Measurements from ENCODE around the gene RPL11.

Gene RPL11

GRCh38 chr1:23692308-23692871 lies 784 bp downstream of the RPL11 start:
- Histone ChIP-seq H3K27me3 (no peaks in the 10 kb centered on the region), H3K4me3 (ENCODE audit: low read depth in 1 of 2, low read length in 1 of 2) (peak overlapping the region; percentile 65 to 80), H3K9me3 (no peaks in the 10 kb centered on the region), H3K4me1 (ENCODE audit: control insufficient read depth in 1 of 2, insufficient read depth in 1 of 2, low read depth in 1 of 2, low read length in 1 of 2) (peaks cover 13 to 16% of the 10 kb centered on the region in 2 experiments), H3K27ac (peak overlapping the region; percentile 82), H3K36me3 (peaks cover 45% of the 10 kb centered on the region)
- TF ChIP-seq CTCF (IDR thresholded peaks at IDR 0.05): no peak

DNA sequence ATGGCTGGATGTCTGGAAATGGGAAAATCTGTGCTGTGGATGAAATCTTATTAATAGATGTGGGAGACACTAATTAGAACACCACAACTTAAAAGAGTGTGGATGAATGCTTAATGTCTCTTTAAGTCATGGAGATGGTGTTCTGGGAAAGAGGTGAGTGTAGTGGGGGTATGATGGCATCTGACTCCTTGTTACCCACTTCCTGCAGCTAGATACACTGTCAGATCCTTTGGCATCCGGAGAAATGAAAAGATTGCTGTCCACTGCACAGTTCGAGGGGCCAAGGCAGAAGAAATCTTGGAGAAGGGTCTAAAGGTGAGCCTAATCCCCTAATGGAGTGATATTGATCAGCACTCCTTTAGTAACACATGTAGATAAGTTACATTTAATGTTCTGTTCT lies 2.0 kb downstream of the RPL11 start:
- TF ChIP-seq CTCF (IDR thresholded peaks at IDR 0.05): no peak
- H3K27ac ChIP-seq: no peak overlapping the region
- H3K9me3 ChIP-seq: no peaks in the 10 kb centered on the region
- H3K36me3 ChIP-seq: peaks cover 58% of the 10 kb centered on the region
- peaks cover 13 to 16% of the 10 kb centered on the region in 2 experiments for H3K4me1 ChIP-seq (ENCODE audit: control insufficient read depth in 1 of 2, insufficient read depth in 1 of 2, low read depth in 1 of 2, low read length in 1 of 2)
- H3K4me3 ChIP-seq (ENCODE audit: low read depth in 1 of 2, low read length in 1 of 2): no peak overlapping the region
- H3K27me3 ChIP-seq: no peaks in the 10 kb centered on the region

GRCh38 chr1:23694371-23694770 lies 2.8 kb downstream of the RPL11 start:
- H3K4me3 ChIP-seq (ENCODE audit: low read depth in 1 of 2, low read length in 1 of 2): no peak overlapping the region
- H3K9me3 ChIP-seq: no peaks in the 10 kb centered on the region
- peaks cover 64% of the 10 kb centered on the region for H3K36me3 ChIP-seq
- H3K4me1 ChIP-seq (ENCODE audit: control insufficient read depth in 1 of 2, insufficient read depth in 1 of 2, low read depth in 1 of 2, low read length in 1 of 2): peaks cover 13 to 16% of the 10 kb centered on the region in 2 experiments
- no peaks in the 10 kb centered on the region for H3K27me3 ChIP-seq
- TF ChIP-seq CTCF (IDR thresholded peaks at IDR 0.05): no peak
- no peak overlapping the region for H3K27ac ChIP-seq

GRCh38 chr1:23695667-23696066 lies 4.1 kb downstream of the RPL11 start:
- TF ChIP-seq CTCF (IDR thresholded peaks at IDR 0.05): no peak
- Histone ChIP-seq H3K36me3 (peaks cover 77% of the 10 kb centered on the region), H3K27me3 (no peaks in the 10 kb centered on the region), H3K4me3 (ENCODE audit: low read depth in 1 of 2, low read length in 1 of 2) (no peak overlapping the region), H3K9me3 (no peaks in the 10 kb centered on the region), H3K4me1 (ENCODE audit: control insufficient read depth in 1 of 2, insufficient read depth in 1 of 2, low read depth in 1 of 2, low read length in 1 of 2) (peaks cover 13 to 16% of the 10 kb centered on the region in 2 experiments), H3K27ac (no peak overlapping the region)

GRCh38 chr1:23696335-23696989 lies 4.9 kb downstream of the RPL11 start:
- H3K27ac ChIP-seq: no peak overlapping the region
- H3K36me3 ChIP-seq: peaks cover 84% of the 10 kb centered on the region
- H3K4me3 ChIP-seq (ENCODE audit: low read depth in 1 of 2, low read length in 1 of 2): no peak overlapping the region
- H3K4me1 ChIP-seq (ENCODE audit: control insufficient read depth in 1 of 2, insufficient read depth in 1 of 2, low read depth in 1 of 2, low read length in 1 of 2): peaks cover 14 to 18% of the 10 kb centered on the region in 2 experiments
- no peaks in the 10 kb centered on the region for H3K27me3 ChIP-seq
- no peak for TF ChIP-seq CTCF (IDR thresholded peaks at IDR 0.05)
- H3K9me3 ChIP-seq: no peaks in the 10 kb centered on the region

Data from neutrophil (primary cell).